HG02981 (cell line): ENCODE measurements around the gene TFDP1.
"Not testable (repeated sequence)": the region's sequence is repeated elsewhere in the genome, so short reads cannot be mapped to it uniquely, and the experiment has no call there.

Experiments
- ATAC-seq: cut with Tn5 transposase; IDR thresholded peaks from one replicate; pipeline ENCODE4 v1.9.1; 2021; ENCODE audit warnings: mild to moderate bottlenecking, moderate library complexity; ENCODE audit not compliant: unreplicated experiment

TFDP1 gene

GRCh38 chr13:113613789-113614379, 29.3 kb downstream of the TFDP1 start:
- no peak for ATAC-seq

DNA sequence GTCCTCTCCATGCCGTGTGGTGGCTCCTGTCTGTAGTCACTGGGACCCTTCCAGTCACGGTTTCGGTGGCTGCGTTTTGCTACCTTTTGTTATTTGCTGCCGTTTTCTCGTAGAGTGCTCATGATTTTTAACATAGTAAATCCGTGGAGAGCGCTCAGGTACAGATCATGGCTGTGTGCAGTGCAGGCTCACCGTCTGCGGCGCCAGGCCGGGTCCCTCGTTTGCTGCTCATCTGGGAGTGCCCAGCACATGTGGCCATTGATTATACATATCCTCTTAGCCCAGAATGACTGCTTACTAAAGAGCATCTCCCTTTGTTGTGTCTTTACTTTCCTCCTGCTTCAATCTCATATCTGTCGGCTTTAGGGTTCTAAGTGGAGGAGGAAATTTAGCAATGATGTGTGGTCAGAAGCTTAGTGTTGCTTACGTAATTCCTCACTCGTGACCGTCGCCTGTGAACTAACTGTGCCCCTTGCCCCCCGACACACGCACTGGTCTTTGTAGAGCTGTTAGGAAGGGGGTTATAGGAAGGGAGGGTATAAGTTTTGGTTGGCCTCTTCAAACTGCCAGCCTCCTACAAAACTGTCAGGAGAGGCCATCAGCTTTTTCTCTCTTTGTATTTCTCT, 31.8 kb downstream of the TFDP1 start:
- no peak for ATAC-seq

- ATAC-seq, result no peak
Observed at GRCh38 chr13:113616991-113617749, 32.6 kb downstream of the TFDP1 start.

DNA sequence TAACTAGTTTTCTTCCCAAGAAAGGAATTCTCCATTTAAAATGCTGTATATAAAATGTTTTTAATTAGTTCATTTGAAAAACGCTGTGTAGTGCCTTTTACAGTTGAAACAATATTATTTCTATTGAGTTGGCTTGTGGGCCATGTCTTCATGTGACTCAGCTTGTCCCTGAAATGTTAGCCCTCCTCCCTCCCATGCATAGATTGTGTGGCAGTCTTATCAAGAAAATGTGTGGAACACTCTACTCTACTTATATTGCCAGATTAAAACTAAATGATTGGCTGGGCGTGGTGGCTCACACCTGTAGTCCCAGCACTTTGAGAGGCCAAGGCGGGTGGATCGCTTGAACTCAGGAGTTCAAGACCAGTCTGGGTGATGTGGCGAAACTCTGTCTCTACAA, 33.4 kb downstream of the TFDP1 start:
- ATAC-seq, result no peak

- no peak for ATAC-seq
Observed at GRCh38 chr13:113618455-113618854, 33.9 kb downstream of the TFDP1 start.

DNA sequence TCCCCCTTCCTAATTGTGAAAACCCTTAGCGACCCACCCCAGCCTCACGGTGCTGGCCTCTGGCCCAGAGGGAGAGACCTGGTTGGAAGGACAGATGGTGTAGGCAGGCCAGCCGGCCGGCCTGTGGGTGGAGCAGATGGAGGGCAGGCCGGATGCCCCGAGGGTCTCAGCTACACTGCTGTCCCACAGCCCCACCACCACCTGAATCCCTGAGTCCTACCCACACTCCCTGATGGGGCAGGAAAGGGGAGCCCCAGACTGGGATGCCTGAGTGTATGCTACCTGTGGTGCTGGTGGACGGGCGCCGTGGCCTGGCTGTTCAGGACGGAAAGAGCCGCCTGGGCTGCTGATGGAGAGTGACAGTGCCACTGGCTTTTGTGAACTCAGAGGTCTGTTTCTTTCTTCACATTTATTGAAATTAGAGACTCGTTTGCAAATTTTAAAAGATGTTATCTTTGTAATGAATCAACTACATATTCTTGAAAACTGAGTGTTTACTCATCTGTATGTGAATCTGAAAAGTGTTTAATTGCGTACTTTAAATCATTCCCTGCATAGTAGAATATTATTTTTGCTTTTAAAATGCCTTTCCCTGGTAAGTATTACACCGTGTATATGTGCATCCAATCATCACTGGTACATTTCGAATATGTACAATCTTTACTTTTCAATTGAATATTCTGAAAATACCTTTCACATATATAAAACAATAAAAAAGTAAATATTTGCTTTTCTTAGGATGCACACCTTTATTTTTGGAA, 35.7 kb downstream of the TFDP1 start:
- ATAC-seq, result no peak

DNA sequence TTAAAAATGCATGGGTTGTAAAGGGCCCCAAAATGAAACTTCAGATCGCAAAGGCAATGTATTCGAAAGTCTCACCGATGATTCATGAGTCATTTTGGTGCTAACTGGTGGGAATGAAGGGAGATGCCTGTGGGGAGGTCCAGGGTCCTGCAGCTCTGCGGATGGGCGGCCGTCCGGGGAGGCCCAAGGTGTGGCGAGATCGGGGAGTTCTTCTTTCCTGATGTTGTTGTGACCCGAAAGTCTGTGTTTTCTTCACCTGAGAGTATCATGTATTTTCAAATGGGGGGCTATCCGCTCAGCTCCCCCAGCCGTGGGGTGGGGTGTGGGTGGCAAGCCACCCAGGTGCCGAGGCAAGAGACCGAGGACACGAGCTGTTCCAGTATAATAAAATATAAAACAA, 36.5 kb downstream of the TFDP1 start:
- no peak for ATAC-seq

DNA sequence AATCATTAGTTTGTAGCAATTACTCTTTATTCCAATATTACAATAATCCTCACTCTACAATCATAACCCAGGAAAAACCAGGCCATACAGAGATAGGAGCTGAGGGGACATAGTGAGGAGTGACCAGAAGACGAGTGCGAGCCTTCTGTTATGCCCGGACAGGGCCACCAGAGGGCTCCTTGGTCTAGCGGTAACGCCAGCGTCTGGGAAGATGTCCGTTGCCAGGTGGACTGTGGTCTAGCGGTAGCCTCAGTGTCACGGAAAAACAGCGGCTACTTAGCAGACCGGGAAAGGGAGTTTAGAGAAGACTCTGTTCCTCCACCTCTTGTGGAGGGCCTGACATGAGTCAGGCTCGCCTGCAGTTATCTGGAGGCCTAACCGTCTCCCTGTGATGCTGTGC, 36.9 kb downstream of the TFDP1 start:
- ATAC-seq, result not testable (repeated sequence)

DNA sequence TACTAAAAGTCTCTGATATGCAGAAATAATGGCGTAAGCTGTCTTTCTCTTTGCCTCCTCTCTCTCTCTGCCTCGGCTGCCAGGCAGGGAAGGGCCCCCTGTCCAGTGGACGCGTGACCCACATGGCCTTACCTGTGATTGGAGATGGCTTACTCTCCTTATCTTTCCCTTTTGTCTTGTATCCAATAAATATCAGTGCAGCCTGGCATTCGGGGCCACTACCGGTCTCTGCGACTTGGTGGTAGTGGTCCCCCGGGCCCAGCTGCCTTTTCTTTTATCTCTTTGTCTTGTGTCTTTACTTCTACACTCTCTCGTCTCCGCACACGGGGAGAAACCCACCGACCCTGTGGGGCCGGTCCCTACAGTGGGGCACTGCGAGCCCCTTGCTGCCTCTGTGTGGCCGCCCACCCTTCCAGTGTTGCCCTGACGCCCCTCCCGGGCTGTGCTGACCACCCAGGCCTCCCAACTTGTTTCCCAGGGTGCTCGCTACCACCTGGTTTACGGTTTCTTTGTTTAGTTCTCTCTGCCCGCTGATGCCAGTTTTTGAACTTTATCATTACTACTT, 37.5 kb downstream of the TFDP1 start:
- ATAC-seq, result not testable (repeated sequence)

- no peak for ATAC-seq
Observed at GRCh38 chr13:113622791-113623490, 38.4 kb downstream of the TFDP1 start.

DNA sequence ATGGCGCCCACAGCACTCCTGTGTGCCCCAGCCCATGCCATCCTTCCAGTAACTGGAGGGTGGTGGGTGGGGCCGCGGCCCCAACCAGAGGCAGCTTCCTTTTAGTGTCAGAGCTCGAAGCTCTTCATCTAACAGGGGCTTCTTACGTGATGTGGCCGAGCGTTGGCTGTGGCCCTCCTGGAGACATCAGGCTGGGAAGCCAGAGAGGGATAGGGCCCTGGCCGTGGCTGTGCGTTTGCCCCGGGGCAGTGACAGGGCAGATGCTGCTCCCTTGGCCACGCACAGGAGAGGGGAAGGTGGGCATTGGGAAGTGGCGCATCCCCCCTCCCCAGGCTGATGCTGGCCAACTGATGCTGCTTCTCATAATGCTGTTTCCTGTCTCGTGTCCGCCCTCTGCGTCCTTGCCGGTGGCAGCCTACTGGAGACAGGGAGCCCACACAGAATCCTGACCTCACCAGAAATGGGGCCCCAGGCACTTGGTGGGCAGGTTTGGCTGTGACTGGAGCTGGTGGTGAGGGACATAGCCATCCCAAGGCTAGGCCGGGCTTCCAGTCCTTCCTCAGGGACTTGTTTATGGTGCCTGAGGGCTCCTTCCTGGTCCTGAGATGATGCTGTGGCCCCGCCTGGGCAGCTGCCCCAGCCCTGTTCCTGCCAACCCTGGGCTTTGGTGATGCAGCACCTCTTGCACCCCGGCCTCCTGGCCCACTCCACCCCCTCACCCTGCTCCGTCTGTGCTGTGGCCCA, 39.1 kb downstream of the TFDP1 start:
- ATAC-seq, result no peak

DNA sequence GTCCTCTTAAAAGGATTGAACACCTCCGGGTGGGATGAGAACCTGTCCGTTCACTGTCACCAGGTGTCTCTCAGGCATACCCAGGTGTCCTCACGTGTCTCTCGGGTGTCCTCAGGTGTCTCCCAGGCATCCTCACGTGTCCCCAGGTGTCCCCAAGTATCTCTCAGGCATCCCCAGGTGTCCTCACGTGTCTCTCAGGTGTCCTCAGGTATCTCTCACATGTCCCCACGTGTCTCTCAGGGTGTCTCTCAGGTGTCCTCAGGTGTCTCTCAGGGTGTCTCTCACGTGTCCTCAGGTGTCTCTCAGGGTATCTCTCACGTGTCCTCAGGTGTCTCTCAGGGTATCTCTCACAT, 39.7 kb downstream of the TFDP1 start:
- ATAC-seq, result no peak

- not testable (repeated sequence) for ATAC-seq
Observed at GRCh38 chr13:113624640-113625304, 40.2 kb downstream of the TFDP1 start.

- no peak for ATAC-seq
Observed at GRCh38 chr13:113625965-113626721, 41.6 kb downstream of the TFDP1 start.

DNA sequence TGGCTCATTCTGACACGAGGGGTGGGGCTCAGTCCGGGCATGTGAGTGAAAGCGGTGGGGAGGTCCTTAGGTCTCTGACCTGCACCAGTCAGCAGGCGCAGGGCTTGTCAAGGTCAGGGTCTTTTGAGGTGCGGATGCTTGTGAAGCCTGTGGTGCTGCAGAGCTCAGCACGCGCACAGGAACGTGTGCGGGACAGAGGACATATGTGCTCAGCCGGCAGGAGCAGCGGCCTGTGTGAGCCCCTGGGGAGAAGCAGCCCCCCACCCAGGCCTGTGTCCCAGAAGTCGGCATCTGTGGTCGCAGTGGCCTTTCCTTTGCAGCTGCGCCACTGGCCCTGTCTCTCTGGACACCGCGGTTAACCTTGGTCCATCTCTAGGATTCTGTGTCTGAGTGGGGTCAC, 42.6 kb downstream of the TFDP1 start:
- no peak for ATAC-seq

DNA sequence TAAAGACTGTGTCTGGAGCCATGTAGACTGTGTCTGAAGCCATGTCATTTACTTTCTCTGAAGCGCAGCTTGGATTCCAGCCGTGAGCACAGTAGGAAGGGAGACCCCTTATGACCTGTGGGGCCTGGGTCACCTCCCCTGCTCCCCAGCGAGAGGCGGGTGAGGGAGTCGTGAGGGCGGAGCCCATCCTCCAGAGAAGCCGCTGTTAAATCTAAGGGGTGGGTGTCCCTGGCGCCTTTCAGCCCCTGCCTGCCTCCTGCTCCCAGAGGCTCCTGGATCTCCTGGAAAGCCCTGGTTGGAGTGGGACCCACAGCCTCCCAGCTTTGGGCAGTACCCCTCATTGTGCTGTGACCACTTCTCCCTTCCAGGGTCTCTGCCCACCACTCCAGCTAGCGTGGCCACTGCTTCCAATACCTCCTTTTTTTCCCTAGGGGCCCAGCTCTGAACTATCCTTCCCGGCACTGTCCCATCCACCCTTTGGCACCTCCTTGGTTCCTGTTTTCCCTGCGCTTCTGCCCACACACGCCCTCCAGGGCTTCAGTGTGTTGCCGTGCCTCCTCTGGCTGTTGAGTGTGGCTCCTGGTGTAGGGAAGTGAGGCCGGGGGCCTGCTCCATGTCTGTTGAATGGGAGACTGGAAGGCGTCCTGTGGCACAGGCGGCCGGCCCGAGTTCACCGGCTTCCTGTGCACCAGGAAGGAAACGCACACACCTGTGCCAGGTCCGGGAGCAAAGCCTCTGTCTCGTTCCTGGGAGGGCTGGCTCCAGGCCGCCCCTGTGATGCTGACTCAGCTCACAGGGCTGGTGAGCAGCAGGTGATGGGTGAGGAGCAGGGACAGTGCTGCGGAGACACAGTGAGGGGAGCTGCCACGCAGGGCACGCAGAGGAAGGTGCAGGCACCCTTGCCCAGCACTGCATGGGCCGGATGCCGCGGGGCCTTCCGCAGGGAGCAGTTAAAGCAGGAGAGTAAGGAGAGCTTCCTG, 44.0 kb downstream of the TFDP1 start:
- no peak for ATAC-seq

- no peak for ATAC-seq
Observed at GRCh38 chr13:113629866-113630265, 45.3 kb downstream of the TFDP1 start.

- no peak for ATAC-seq
Observed at GRCh38 chr13:113630296-113630695, 45.7 kb downstream of the TFDP1 start.
